Prostate gland (tissue), 2 donors: ENCODE measurements around the gene TUNAR. TPM values are rescaled to one million over a fixed set of nuclear protein-coding genes. Genes with fewer than 3 reads are reported as not detected.

ENCODE experiments used
- DNase-seq: peaks from one replicate; pipeline ENCODE4 v3.0.0-alpha.2; 2019; ENCODE audit warnings: low spot score
- H3K27ac ChIP-seq, 2 donors: fragments of 200-600 bp; sonication (generic); 2 replicates each; pipeline ENCODE4 v1.5.1; 2017 to 2019
- H3K27me3 ChIP-seq: fragments of 200-600 bp; sonication (generic); replicated peaks from 2 replicates; pipeline ENCODE4 v1.5.1; 2019; ENCODE audit not compliant: insufficient read depth
- H3K36me3 ChIP-seq, 2 donors: fragments of 200-600 bp; sonication (generic); 1 replicate in 1 of 2; 2 replicates in 1 of 2; pipeline versions ENCODE4 v1.5.1 to v1.8.1; 2017 to 2019
- H3K4me1 ChIP-seq: fragments of 200-600 bp; sonication (generic); replicated peaks from 2 replicates; pipeline ENCODE4 v1.5.1; 2019
- H3K4me3 ChIP-seq, 2 donors: fragments of 200-600 bp; sonication (generic); 2 replicates each; pipeline ENCODE4 v1.5.1; 2017 to 2019
- H3K9me3 ChIP-seq: fragments of 200-600 bp; sonication (generic); 2 replicates; pipeline ENCODE4 v1.5.1; 2017
- CTCF ChIP-seq, 4 experiments: fragments of 200-600 bp in 2 of 4; fragments of 450-650 bp in 2 of 4; sonication (generic) in 2 of 4; IDR thresholded peaks; 1 replicate in 3 of 4; 2 replicates in 1 of 4; pipeline ENCODE4 v1.5.1; 2016 to 2019; ENCODE audit warnings: antibody characterized with exemption in 4 of 4, mild to moderate bottlenecking in 2 of 4, moderate library complexity in 2 of 4
- POLR2A ChIP-seq: fragments of 450-650 bp; IDR thresholded peaks from one replicate; pipeline ENCODE4 v1.6.1; 2016; ENCODE audit warnings: antibody characterized with exemption, mild to moderate bottlenecking
- POLR2AphosphoS5 ChIP-seq: sonication (generic); formaldehyde crosslinking; IDR thresholded peaks from one replicate; pipeline ENCODE4 v1.6.1; 2017; ENCODE audit warnings: antibody characterized with exemption
- WGBS: methylation state at CpG from one replicate; pipeline ENCODE4 v1.1.5; 2018; 5-methylcytosine and 5-hydroxymethylcytosine counted together
- intact Hi-C: fragments of 100-400 bp; cut with DNase I; formaldehyde crosslinking; loops from one replicate; pipeline ENCODE4 v1.14.2; 2022
- total RNA-seq, 2 donors: library from RNA; depleted of rRNA; stranded (reverse); fragments of >200 nt; gene quantifications; one replicate each; pipeline ENCODE4 v1.1.0, GENCODE V29; 2016

TUNAR gene
- total RNA-seq, 2 donors from 2014 or later = 1.9 TPM; not detected in 1

- WGBS = 54% methylated on average over 2 of the region's 2 CpGs
- TF ChIP-seq CTCF (IDR thresholded peaks at IDR 0.05) (no peak), POLR2A (no peak), POLR2AphosphoS5 (no peak)
- no peak overlapping the region for H3K4me3 ChIP-seq
- no peaks in the 10 kb centered on the region for H3K9me3 ChIP-seq
- H3K27me3 ChIP-seq = peaks cover 8% of the 10 kb centered on the region
- H3K36me3 ChIP-seq = no peaks in the 10 kb centered on the region
- no peak overlapping the region for H3K27ac ChIP-seq
- no peak for DNase-seq
- intact Hi-C loops = no loop called here
- H3K4me1 ChIP-seq = no peaks in the 10 kb centered on the region
Observed at GRCh38 chr14:95928751-95929150, 52.1 kb downstream of the TUNAR start.

- DNase-seq = no peak
Observed at GRCh38 chr14:95931384-95931783, 54.8 kb downstream of the TUNAR start.

GRCh38 chr14:95935228-95935822, 58.7 kb downstream of the TUNAR start:
- Histone ChIP-seq H3K27me3 (peaks cover 8% of the 10 kb centered on the region), H3K27ac (no peak overlapping the region), H3K4me1 (no peaks in the 10 kb centered on the region), H3K36me3 (no peaks in the 10 kb centered on the region), H3K9me3 (no peaks in the 10 kb centered on the region), H3K4me3 (no peak overlapping the region)
- no peak for DNase-seq
- 21% methylated on average over 2 of the region's 2 CpGs for WGBS
- TF ChIP-seq POLR2A (no peak), CTCF (IDR thresholded peaks at IDR 0.05) (no peak), POLR2AphosphoS5 (no peak)
- intact Hi-C loops = no loop called here

More at GRCh38 chr14:95931384-95931783, 54.8 kb downstream of the TUNAR start:
- intact Hi-C loops = no loop called here
- H3K4me1 ChIP-seq = no peaks in the 10 kb centered on the region
- TF ChIP-seq POLR2A = no peak
- no peak for TF ChIP-seq POLR2AphosphoS5
- no peak for TF ChIP-seq CTCF (IDR thresholded peaks at IDR 0.05)
- H3K27me3 ChIP-seq = peaks cover 11% of the 10 kb centered on the region
- no peak overlapping the region for H3K27ac ChIP-seq
- H3K9me3 ChIP-seq = no peaks in the 10 kb centered on the region
- H3K4me3 ChIP-seq = no peak overlapping the region
- no peaks in the 10 kb centered on the region for H3K36me3 ChIP-seq

GRCh38 chr14:95936041-95936440, 59.4 kb downstream of the TUNAR start:
- WGBS = 87% methylated on average over 2 of the region's 2 CpGs
- H3K4me3 ChIP-seq = no peak overlapping the region
- intact Hi-C loops = no loop called here
- H3K27ac ChIP-seq = no peak overlapping the region
- H3K27me3 ChIP-seq = peaks cover 5% of the 10 kb centered on the region
- no peaks in the 10 kb centered on the region for H3K36me3 ChIP-seq
- TF ChIP-seq POLR2A = no peak
- TF ChIP-seq POLR2AphosphoS5 = no peak
- TF ChIP-seq CTCF (IDR thresholded peaks at IDR 0.05) = no peak
- H3K4me1 ChIP-seq = no peaks in the 10 kb centered on the region
- H3K9me3 ChIP-seq = no peaks in the 10 kb centered on the region
- DNase-seq = no peak

- no peaks in the 10 kb centered on the region for H3K9me3 ChIP-seq
- intact Hi-C loops = no loop called here
- no peaks in the 10 kb centered on the region for H3K27me3 ChIP-seq
- no peak overlapping the region for H3K27ac ChIP-seq
- TF ChIP-seq POLR2AphosphoS5 = no peak
- H3K4me3 ChIP-seq = no peak overlapping the region
- H3K36me3 ChIP-seq = no peaks in the 10 kb centered on the region
- DNase-seq = no peak
- 79% methylated on average over 4 of the region's 4 CpGs for WGBS
- no peaks in the 10 kb centered on the region for H3K4me1 ChIP-seq
Observed at GRCh38 chr14:95939335-95939734, 62.7 kb downstream of the TUNAR start.
